A204.1 (cell line): ENCODE data around the gene TM7SF2.

Experiments used
- FAIRE-seq: peaks from 2 replicates; lab custom pipeline; 2012; peaks lifted over from hg19 to GRCh38; lab: Jason Lieb, UNC

Gene TM7SF2

GRCh38 chr11:65157336-65157735, 45.7 kb downstream of the TM7SF2 start:
- FAIRE-seq: no peak

DNA sequence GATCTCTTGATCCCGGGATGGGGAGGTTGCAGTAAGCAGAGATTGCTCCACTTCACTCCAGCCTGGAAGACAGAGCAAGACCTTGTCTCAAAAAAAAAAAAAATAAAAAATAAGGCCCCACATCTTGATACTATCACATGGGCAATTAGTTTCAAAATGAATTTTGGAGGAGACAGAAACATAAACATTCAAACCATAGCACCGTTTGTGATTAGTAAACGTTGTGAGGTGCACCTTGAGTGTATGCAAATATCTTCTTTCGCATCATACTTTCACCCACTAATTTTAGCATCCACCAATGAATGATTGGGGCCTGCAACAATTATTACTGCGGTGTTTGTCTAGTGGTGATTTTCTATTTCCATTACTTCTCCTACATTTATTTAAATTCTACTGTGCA, 47.3 kb downstream of the TM7SF2 start:
- no peak for FAIRE-seq

GRCh38 chr11:65160643-65161042, 49.0 kb downstream of the TM7SF2 start:
- FAIRE-seq: no peak

GRCh38 chr11:65163684-65164083, 52.0 kb downstream of the TM7SF2 start:
- no peak for FAIRE-seq
